ENCODE measurements around the gene SLC9A2. TPM values are rescaled to one million over a fixed set of nuclear protein-coding genes. Genes with fewer than 3 reads are reported as not detected.

The SLC9A2 gene
- total and polyA plus RNA-seq, 10 donors, result 0.02 to 0.20 TPM; not detected in 8

DNA sequence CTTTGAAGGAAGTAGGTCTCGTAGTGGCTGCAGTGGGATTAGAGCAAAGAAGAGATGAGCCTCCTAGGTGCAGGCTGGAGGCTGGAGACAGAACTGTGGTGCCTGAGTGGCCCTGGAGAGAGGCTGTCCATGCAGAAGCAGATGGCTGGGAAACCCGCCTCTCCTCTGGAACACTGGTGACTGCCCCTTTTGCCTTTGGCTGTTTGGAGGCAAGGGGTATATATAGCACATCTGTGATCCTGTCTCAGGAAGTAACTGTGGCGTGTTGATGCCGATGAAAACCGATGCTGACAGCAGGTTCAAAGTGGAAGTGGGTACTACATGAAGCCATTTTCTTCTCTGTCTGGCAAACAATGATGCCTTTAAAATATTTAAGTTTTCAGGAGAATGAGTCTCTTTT is 43.5 kb downstream of the SLC9A2 start:
- Histone ChIP-seq H3K27me3 (replicated peaks in 1 of 7) (peaks cover 0 to 10% (median 0%) of the 10 kb centered on the region in 7 donors), H3K9me3 (no peaks in the 10 kb centered on the region), H3K27ac (no peak overlapping the region), H3K4me1 (no peaks in the 10 kb centered on the region), H3K4me3 (no peak overlapping the region), H3K36me3 (no peaks in the 10 kb centered on the region)
- TF ChIP-seq POLR2AphosphoS5 (IDR thresholded peaks at IDR 0.05) (no peak), POLR2A (IDR thresholded peaks at IDR 0.05) (no peak)
- TF ChIP-seq, protein P1, sequence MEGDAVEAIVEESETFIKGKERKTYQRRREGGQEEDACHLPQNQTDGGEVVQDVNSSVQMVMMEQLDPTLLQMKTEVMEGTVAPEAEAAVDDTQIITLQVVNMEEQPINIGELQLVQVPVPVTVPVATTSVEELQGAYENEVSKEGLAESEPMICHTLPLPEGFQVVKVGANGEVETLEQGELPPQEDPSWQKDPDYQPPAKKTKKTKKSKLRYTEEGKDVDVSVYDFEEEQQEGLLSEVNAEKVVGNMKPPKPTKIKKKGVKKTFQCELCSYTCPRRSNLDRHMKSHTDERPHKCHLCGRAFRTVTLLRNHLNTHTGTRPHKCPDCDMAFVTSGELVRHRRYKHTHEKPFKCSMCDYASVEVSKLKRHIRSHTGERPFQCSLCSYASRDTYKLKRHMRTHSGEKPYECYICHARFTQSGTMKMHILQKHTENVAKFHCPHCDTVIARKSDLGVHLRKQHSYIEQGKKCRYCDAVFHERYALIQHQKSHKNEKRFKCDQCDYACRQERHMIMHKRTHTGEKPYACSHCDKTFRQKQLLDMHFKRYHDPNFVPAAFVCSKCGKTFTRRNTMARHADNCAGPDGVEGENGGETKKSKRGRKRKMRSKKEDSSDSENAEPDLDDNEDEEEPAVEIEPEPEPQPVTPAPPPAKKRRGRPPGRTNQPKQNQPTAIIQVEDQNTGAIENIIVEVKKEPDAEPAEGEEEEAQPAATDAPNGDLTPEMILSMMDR (IDR thresholded peaks at IDR 0.05 in 8 of 11, conservative IDR thresholded peaks at IDR 0.05 in 3 of 11), result no peak
- WGBS, 5 donors, result 14 to 23% (median 22%) methylated on average over 5 of the region's 5 CpGs
- intact Hi-C loops (cut with DNase I; ENCODE audit: low total_unique reads), result no loop called here
- no peak for DNase-seq

DNA sequence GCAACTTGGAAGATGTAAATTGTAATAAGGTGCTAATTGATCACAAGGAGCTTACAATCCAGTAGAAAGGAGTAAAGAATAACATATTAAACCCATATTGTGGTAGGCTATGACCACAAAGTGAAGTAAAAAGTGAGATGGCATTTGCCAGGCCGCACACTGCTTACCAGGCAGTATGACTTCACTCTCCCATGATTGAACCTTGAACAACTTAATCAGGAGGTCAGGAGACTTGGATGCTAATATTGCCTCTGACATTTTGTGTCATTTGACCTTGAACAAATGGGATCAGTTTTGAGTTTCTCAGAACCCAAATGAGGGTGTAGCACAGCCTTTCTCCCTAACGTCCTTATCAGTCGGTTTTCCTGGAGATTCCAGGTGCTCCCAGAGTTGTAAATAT is 44.0 kb downstream of the SLC9A2 start:
- Histone ChIP-seq H3K9me3 (no peaks in the 10 kb centered on the region), H3K4me1 (no peaks in the 10 kb centered on the region), H3K36me3 (no peaks in the 10 kb centered on the region), H3K27ac (no peak overlapping the region), H3K4me3 (no peak overlapping the region), H3K27me3 (replicated peaks in 1 of 7) (peaks cover 0 to 10% (median 0%) of the 10 kb centered on the region in 7 donors)
- DNase-seq, result no peak
- intact Hi-C loops (cut with DNase I; ENCODE audit: low total_unique reads), result no loop called here
- WGBS, 5 donors, result 63 to 91% (median 78%) methylated on average over 3 of the region's 3 CpGs
- TF ChIP-seq POLR2AphosphoS5 (IDR thresholded peaks at IDR 0.05) (no peak), POLR2A (IDR thresholded peaks at IDR 0.05) (no peak)
- TF ChIP-seq, protein P1 (IDR thresholded peaks at IDR 0.05 in 8 of 11, conservative IDR thresholded peaks at IDR 0.05 in 3 of 11), result no peak

DNA sequence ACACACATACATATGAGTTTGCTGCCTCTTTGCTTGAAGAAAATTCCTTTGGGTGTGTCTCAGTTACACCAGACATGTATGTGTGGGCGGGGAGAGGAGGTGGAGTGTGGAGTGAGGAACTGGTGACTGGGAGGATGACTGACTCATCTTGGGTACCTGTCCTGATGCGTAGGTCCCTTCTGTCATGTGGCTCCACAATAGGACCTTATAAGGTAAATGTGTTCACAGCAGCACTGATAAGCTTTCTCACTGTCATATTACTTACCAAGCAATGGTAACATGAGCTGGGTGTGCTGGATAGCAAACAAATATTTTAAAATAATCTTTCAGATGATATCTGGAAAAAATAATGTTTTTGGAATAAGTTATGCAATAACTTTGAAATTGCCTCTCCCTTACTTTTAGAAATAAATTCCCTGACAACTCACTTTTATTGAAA is 45.1 kb downstream of the SLC9A2 start:
- WGBS, 5 donors, result 58 to 79% (median 72%) methylated on average over 2 of the region's 2 CpGs
- intact Hi-C loops (cut with DNase I; ENCODE audit: low total_unique reads), result no loop called here
- peaks cover 0 to 10% (median 0%) of the 10 kb centered on the region in 7 donors for H3K27me3 ChIP-seq (replicated peaks in 1 of 7)
- no peak overlapping the region for H3K27ac ChIP-seq
- no peak for TF ChIP-seq POLR2A (IDR thresholded peaks at IDR 0.05)
- TF ChIP-seq, protein P1 (IDR thresholded peaks at IDR 0.05 in 8 of 11, conservative IDR thresholded peaks at IDR 0.05 in 3 of 11), result no peak
- TF ChIP-seq POLR2AphosphoS5 (IDR thresholded peaks at IDR 0.05), result no peak
- H3K4me1 ChIP-seq, result no peaks in the 10 kb centered on the region
- no peaks in the 10 kb centered on the region for H3K36me3 ChIP-seq
- H3K4me3 ChIP-seq, result no peak overlapping the region
- no peak for DNase-seq
- no peaks in the 10 kb centered on the region for H3K9me3 ChIP-seq

DNA sequence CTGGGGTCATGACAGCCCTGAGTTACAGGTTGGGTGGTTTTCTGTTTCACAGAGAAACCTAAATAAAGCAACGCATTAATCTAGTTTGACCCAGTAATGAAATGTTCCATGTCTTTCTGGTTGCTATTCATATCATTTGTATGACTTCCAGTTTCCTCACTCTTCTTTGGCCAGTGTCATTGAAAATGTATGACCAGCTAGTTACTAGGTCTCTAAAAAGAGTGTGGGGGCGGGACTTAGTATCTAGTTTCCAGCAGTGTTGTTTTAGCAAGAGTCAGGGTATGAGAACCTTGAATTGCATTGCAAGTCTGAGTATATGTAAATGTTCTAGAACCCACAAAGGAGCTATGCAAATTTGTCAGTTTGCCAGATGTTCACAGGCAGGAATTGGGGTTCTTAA is 47.7 kb downstream of the SLC9A2 start:
- Histone ChIP-seq H3K4me1 (peaks cover 0 to under 1% (median 0%) of the 10 kb centered on the region in 6 donors), H3K36me3 (no peaks in the 10 kb centered on the region), H3K9me3 (no peaks in the 10 kb centered on the region), H3K27ac (no peak overlapping the region), H3K4me3 (no peak overlapping the region), H3K27me3 (replicated peaks in 1 of 7) (peaks cover 0 to 9% (median 0%) of the 10 kb centered on the region in 7 donors)
- intact Hi-C loops (cut with DNase I; ENCODE audit: low total_unique reads), result no loop called here
- 71 to 94% (median 86%) methylated on average over 2 of the region's 2 CpGs for WGBS, 5 donors
- DNase-seq, result no peak
- TF ChIP-seq POLR2AphosphoS5 (IDR thresholded peaks at IDR 0.05) (no peak), POLR2A (IDR thresholded peaks at IDR 0.05) (no peak)
- TF ChIP-seq, protein P1 (IDR thresholded peaks at IDR 0.05 in 8 of 11, conservative IDR thresholded peaks at IDR 0.05 in 3 of 11), result no peak
